Activated T-cell treated with anti-CD3 and anti-CD28 coated beads for 48 hours (primary cell): Measurements from ENCODE around the gene GSTM4.

Experiments
- DNase-seq: peaks from one replicate; pipeline ENCODE4 v3.0.0-alpha.2; 2020; ENCODE audit warnings: low read depth

The GSTM4 gene

DNA sequence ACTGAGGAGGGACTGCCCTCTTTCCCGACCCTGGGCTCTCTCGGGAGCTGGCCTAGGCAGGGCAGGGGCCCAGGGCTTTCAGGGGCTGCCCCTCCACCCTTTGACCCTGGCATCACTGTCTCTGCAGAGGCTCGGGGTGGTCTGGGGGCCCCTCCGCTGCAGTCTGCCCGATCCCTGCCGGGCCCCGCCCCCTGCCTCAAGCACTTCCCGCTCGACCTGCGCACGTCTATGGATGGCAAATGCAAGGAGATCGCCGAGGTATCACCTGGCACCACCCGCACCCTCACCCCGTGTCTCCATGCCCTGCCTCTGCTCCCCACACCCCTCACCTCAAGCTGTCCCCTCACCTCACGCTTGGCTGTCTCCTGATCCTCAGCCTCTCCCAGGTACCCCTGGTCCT, 30.7 kb upstream of the GSTM4 start:
- no peak for DNase-seq

GRCh38 chr1:109625601-109626560, 30.0 kb upstream of the GSTM4 start:
- no peak for DNase-seq

DNA sequence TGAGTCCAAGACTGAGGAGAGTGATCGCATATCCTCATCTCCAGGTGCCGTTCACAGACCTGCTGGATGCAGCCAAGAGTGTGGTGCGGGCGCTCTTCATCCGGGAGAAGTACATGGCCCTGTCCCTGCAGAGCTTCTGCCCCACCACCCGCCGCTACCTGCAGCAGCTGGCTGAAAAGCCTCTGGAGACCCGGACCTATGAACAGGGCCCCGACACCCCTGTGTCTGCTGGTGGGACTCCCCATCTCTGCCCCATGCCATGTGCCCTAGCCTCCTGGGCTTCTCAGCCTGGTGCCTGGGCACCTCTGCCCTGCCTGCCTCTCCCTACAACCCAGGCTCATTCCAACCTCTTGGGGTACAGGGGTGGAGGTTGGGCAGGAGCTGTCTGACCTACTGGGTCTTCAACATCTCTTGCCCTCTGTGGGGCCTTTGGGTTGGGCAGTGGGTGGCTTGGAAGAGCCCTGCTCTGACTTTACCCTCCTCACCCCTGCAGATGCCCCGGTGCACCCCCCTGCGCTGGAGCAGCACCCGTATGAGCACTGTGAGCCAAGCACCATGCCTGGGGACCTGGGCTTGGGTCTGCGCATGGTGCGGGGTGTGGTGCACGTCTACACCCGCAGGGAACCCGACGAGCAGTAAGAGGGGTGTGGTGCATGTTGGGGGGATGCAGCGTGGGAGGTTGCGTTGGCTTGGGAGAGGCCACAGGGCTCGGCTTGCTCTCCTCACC, 29.1 kb upstream of the GSTM4 start:
- no peak for DNase-seq

GRCh38 chr1:109627692-109628399, 28.1 kb upstream of the GSTM4 start:
- no peak for DNase-seq

GRCh38 chr1:109628540-109629321, 27.2 kb upstream of the GSTM4 start:
- DNase-seq, result no peak

GRCh38 chr1:109629372-109630030, 26.4 kb upstream of the GSTM4 start:
- no peak for DNase-seq

DNA sequence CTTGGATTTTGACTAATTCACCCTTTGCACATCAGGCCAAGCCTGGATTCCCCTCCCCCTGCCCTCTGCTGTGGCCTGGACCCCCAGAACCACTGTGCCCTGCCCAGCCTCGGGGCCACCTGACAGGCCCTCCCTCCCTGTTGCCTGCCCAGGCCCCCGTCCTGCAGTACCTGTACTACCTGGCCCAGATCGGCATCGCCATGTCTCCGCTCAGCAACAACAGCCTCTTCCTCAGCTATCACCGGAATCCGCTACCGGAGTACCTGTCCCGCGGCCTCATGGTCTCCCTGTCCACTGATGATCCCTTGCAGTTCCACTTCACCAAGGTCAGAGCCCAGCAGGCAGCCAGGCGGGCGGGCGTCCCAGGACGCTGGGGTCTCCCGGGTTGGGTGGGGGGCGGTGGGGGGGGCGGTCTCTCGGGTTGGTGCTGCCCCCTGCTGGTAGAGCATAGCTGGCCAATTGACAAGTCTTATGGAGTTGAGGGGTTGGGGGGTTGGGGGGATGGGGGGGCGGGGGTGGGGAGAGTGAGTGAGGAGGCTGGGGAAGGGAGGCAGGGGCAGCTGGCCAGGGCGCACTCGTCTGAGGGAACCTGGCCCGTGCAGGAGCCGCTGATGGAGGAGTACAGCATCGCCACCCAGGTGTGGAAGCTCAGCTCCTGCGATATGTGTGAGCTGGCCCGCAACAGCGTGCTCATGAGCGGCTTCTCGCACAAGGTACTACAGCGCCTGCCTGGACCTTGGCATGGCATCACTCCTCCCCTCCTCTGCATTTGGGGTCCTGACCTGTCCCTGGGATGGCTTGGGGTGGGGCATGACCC, 25.6 kb upstream of the GSTM4 start:
- DNase-seq, result no peak

DNA sequence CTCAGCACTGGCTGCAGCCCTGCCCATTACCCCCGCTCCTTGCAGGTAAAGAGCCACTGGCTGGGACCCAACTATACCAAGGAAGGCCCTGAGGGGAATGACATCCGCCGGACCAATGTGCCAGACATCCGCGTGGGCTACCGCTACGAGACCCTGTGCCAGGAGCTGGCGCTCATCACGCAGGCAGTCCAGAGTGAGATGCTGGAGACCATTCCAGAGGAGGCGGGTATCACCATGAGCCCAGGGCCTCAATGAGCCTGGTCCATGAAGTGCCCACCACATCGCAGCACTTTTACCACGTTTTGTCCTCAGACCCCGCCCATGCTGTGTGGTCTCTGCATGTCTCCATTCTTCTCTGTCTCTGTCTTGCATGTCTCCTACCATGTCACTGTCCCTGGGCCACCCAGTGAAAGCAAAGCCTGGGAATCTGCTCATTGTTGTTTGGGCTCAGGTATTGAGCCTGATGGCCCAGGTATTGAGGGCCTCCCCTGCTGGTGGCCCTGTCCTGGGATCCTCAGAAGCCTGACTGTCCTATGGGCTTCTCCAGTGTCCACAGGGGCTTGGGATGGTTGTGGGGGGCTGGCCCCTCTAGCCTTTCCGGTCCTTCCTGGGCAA, 24.9 kb upstream of the GSTM4 start:
- DNase-seq, result no peak

DNA sequence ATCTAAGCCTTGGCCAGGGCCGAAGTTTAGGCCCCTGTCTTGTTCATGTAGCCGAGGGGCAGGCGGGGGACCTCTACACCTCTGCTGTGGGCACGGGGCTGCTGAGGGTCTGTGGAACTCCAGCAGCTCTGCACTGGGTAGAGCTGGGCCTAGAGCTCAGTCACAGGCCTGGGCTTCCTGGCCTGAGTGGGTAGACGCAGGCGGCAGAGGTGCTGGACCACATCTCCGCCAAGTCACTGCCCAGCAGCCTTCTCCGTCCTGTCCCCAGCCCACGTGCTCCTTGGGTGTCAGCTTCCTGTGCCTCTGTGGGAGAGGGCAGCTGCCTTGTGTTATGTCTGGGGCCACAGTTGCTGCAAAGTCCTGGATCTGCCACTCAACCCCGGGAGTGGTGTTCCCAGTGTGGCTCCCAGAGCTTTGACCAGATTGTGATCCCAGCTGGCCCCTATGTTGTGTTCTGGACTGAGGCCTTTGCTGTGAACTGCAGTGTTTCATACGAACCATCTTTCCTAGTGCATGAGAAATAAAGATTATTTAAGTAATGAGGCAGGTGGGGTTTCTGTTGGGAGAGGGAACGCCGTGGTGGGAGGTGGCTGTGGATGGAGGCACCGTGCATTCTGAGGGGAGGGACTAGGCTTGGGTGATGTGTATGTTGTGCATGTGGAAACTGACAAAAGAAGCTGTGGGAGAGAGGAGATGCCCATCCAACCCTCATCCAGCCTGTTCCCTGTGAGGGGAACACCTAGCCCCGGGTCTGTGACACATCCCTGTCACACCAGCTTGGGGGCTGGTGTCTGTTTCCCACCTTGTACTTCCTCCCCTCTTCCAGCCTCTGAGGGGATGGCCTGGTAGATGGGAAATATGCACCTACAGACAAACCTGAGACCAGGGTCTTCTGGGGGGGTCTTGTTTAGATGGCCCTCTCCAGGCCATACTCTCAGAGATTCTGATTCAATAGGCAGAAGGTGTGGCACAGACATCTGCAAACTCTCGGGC, 24.1 kb upstream of the GSTM4 start:
- DNase-seq, result no peak

DNA sequence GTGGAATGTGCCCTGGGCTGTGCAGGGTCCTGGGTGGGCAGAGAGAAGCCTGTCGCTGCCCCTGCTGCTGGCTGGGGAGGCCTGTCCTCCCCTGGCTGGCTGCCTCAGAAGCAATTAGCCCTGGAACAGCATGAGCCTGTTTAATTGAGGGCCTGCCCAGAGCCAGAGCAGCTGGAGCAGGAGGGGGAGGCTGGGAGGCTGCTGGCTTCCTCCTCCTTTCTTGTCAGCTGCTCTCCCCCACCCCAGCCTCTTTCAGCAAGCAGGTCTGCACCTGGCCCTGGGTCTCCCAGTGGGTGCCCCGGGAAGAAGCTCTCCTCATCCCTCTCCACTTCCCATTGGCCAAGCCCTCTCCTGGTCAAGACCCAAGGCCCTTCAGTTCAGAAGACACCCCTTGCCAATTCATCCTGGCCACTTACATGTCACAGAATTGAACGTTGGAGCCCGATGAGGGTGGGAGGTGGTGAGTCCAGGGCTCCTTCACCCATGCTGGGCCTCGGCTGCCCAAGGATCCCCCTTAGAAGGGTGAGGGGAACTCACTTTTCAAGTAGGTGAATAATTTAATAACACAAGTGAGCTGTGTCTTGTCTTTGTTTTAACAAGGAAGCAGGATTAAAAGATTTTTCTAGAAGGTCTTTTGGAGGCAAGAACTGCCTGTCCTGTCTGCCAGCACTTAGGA, 23.1 kb upstream of the GSTM4 start:
- no peak for DNase-seq

DNA sequence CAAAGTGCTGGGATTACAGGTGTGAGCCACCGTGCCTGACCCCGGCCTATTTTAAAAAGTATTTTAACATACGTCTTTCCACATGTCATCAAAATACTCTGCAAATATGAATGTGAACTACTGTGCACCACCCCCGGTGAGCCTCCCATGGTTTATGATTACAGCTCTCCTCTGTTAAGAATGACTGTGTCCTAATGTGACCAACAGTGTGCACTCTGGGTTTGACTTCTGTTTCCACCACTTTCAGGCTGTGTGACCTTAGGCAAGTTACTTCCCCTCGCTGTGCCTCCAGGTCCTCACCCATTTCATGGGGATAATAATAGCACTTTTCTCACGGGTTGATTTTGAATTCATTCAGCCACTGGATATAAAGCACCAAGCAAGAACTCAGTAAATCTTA, 21.6 kb upstream of the GSTM4 start:
- no peak for DNase-seq

DNA sequence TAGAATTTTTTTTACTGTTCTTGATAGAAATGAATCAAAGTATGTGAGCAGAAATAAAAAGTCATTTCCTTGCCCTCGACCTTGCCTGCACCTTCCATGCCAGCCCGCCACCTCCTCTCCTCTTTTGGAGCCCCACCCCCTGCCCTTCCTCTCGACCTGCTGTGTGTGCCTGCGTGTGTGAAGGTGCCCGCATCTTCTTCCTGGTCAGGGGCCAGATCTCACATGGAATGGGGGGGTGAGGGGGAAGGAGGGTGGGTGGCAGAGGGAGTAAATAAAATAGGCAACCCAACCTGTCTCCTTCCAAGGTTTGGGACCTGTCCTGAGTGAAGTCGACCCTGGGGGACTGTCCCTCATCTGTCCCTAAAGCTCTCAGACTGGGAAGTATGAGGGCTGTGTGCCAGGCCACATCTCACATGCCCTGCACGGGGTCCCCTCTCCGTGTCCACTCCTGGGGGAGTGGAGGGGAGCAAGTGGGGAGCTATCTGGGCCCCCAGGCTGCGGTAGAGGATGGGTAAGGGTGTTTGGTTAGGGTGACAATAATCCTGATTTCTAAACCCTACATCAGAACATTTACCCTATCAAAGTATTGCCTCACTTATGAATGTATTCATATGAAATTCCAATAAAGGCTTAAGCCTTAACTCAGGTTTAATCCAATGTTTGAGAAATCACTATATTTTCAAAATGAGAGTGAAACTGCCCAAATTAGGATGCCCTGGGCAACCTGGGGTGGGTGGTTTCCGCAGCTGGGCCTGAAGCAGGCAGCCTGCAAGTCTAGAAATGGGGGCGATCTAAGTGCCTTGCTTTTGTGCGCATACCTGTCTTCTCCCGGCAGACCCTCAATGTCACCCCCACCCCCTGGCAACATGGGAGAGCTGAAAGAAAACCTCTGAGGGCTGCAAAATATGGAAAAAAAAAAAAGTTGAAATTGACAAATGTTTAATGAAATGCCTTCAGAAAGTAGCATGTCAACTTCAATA, 20.8 kb upstream of the GSTM4 start:
- no peak for DNase-seq

- no peak for DNase-seq
Measured at GRCh38 chr1:109635862-109636200, 20.1 kb upstream of the GSTM4 start.

- DNase-seq, result no peak
Measured at GRCh38 chr1:109636201-109636952, 19.5 kb upstream of the GSTM4 start.

GRCh38 chr1:109637446-109637845, 18.5 kb upstream of the GSTM4 start:
- DNase-seq, result no peak
